Kidney epithelial cell (primary cell): ENCODE results near the gene GGCX. TPM values are rescaled to one million over a fixed set of nuclear protein-coding genes. Genes with fewer than 3 reads are reported as not detected.

Experiments
- DNase-seq: peaks from one replicate; pipeline ENCODE4 v3.0.0-alpha.2; 2010; ENCODE audit warnings: low read depth
- H3K27me3 ChIP-seq: 2 replicates; pipeline ENCODE4 v1.6.0; 2011; ENCODE audit warnings: low read length; ENCODE audit not compliant: control insufficient read depth, insufficient read depth
- H3K36me3 ChIP-seq: 2 replicates; pipeline ENCODE4 v1.5.1; 2011; ENCODE audit warnings: low read length; ENCODE audit not compliant: control insufficient read depth, insufficient read depth
- H3K4me3 ChIP-seq: 2 replicates; pipeline ENCODE4 v1.5.1; 2011; ENCODE audit warnings: low read depth, mild to moderate bottlenecking, control low read depth, low read length
- CTCF ChIP-seq: IDR thresholded peaks from 2 replicates; pipeline ENCODE4 v1.5.1; 2011; ENCODE audit warnings: mild to moderate bottlenecking, moderate library complexity, low read length, control low read depth, inconsistent platforms; ENCODE audit not compliant: insufficient read depth, poor library complexity, severe bottlenecking
- total RNA-seq: library from RNA; depleted of rRNA; stranded (reverse); fragments of >200 nt; gene quantifications from 2 replicates; pipeline ENCODE4 v1.2.3, GENCODE V29; 2015

The GGCX gene
- total RNA-seq, 1 donor from 2014 or later: 25.7 TPM

GRCh38 chr2:85541753-85542457 lies 19.4 kb downstream of the GGCX start:
- no peak for DNase-seq
- no peak for TF ChIP-seq CTCF
- peaks cover 7% of the 10 kb centered on the region for H3K36me3 ChIP-seq
- H3K27me3 ChIP-seq: no peaks in the 10 kb centered on the region
- H3K4me3 ChIP-seq: peak overlapping the region; percentile 100

GRCh38 chr2:85541262-85541661 lies 20.0 kb downstream of the GGCX start:
- Histone ChIP-seq H3K36me3 (peaks cover 7% of the 10 kb centered on the region), H3K27me3 (no peaks in the 10 kb centered on the region), H3K4me3 (peak overlapping the region; percentile 100)
- no peak for TF ChIP-seq CTCF
- no peak for DNase-seq

- TF ChIP-seq CTCF: no peak
- peaks cover 7% of the 10 kb centered on the region for H3K36me3 ChIP-seq
- H3K27me3 ChIP-seq: no peaks in the 10 kb centered on the region
- peak overlapping the region; percentile 100 for H3K4me3 ChIP-seq
- DNase-seq: no peak
Measured at GRCh38 chr2:85540133-85540648, 21.1 kb downstream of the GGCX start.

GRCh38 chr2:85539361-85540132 lies 21.7 kb downstream of the GGCX start:
- DNase-seq: no peak
- Histone ChIP-seq H3K36me3 (peaks cover 7% of the 10 kb centered on the region), H3K27me3 (no peaks in the 10 kb centered on the region), H3K4me3 (peak overlapping the region; percentile 100)
- no peak for TF ChIP-seq CTCF

GRCh38 chr2:85538507-85539360 lies 22.6 kb downstream of the GGCX start, which contains the start of gene MAT2A:
Gene MAT2A (plus strand): TSS chr2:85539168. CDS start chr2:85539288, 120 bp downstream.
- H3K36me3 ChIP-seq: peaks cover 4% of the 10 kb centered on the region
- TF ChIP-seq CTCF: peak; percentile 77
- peak; percentile 42 for DNase-seq
- peak within 1 kb of the TSS; percentile 100 for H3K4me3 ChIP-seq
- H3K27me3 ChIP-seq: no peaks in the 10 kb centered on the region
